SK-N-SH (cell line): ENCODE data around the gene PTPRF. TPM values are rescaled to one million over a fixed set of nuclear protein-coding genes. Genes with fewer than 3 reads are reported as not detected.

ENCODE experiments used
- CTCF ChIA-PET: fragments of 300-600, 350-600 bp; formaldehyde crosslinking; extraction: SDS; loops from one replicate; lab custom pipeline; 2021; lab: Yijun Ruan, JAX
- POLR2A ChIA-PET: fragments of 350-600 bp; sonication (Branson Sonifier 250); formaldehyde crosslinking; extraction: SDS; loops from one replicate; lab custom pipeline; 2020; ENCODE audit warnings: antibody characterized with exemption, inconsistent platforms; lab: Yijun Ruan, JAX
- DNase-seq: peaks from one replicate; pipeline ENCODE4 v3.0.0; 2012
- H2AFZ ChIP-seq: fragments of 200-600 bp; sonication (generic); 2 replicates; pipeline ENCODE4 v1.8.1; 2016; ENCODE audit warnings: antibody characterized with exemption, mild to moderate bottlenecking, low read depth
- H3F3A ChIP-seq: fragments of 200-600 bp; sonication (generic); replicated peaks from 2 replicates; pipeline ENCODE3; 2016; ENCODE audit warnings: antibody characterized with exemption, mild to moderate bottlenecking; ENCODE audit not compliant: insufficient read depth
- H3K27ac ChIP-seq, 2 experiments: fragments of 200-500 bp in 1 of 2; fragments of 200-600 bp in 1 of 2; sonication (Bioruptor generic) in 1 of 2; sonication (generic), shearing (Covaris generic) in 1 of 2; 2 replicates each; pipeline versions ENCODE4 v1.5.1 to v1.6.1; 2014 to 2016; ENCODE audit warnings: low read depth in 2 of 2, inconsistent platforms in 1 of 2, low read length in 1 of 2, mild to moderate bottlenecking in 1 of 2, mixed read lengths in 1 of 2
- H3K27me3 ChIP-seq: fragments of 200-600 bp; sonication (generic), shearing (Covaris generic); 2 replicates; pipeline ENCODE4 v1.6.1; 2016; ENCODE audit warnings: mixed run types; ENCODE audit not compliant: insufficient read depth
- H3K36me3 ChIP-seq, 2 experiments: fragments of 200-500 bp in 1 of 2; fragments of 200-600 bp in 1 of 2; sonication (Bioruptor generic) in 1 of 2; sonication (generic) in 1 of 2; replicated peaks in 1 of 2; 2 replicates each; pipeline versions ENCODE3 to v1.5.1; 2014 to 2016; ENCODE audit warnings: low read length in 1 of 2, mild to moderate bottlenecking in 1 of 2; ENCODE audit not compliant: insufficient read depth in 2 of 2, control insufficient read depth in 1 of 2
- H3K4me1 ChIP-seq, 2 experiments: fragments of 200-500 bp in 1 of 2; fragments of 200-600 bp in 1 of 2; sonication (Bioruptor generic) in 1 of 2; sonication (generic), shearing (Covaris generic) in 1 of 2; 2 replicates each; pipeline versions ENCODE4 v1.5.1 to v1.6.1; 2014 to 2016; ENCODE audit warnings: low read depth in 1 of 2, low read length in 1 of 2, mixed run types in 1 of 2; ENCODE audit not compliant: insufficient read depth in 2 of 2, control insufficient read depth in 1 of 2
- H3K4me2 ChIP-seq: fragments of 200-600 bp; sonication (generic), shearing (Covaris generic); 2 replicates; pipeline ENCODE4 v1.6.1; 2017; ENCODE audit warnings: mixed run types
- H3K4me3 ChIP-seq, 2 experiments: fragments of 200-500 bp in 1 of 2; fragments of 200-600 bp in 1 of 2; sonication (Bioruptor generic) in 1 of 2; sonication (generic), shearing (Covaris generic) in 1 of 2; 2 replicates each; pipeline versions ENCODE4 v1.5.1 to v1.8.1; 2014 to 2016; ENCODE audit warnings: low read depth in 2 of 2, inconsistent platforms in 1 of 2, low read length in 1 of 2, mild to moderate bottlenecking in 1 of 2, mixed read lengths in 1 of 2, moderate library complexity in 1 of 2
- H3K79me2 ChIP-seq: fragments of 200-600 bp; sonication (generic); 2 replicates; pipeline ENCODE4 v1.8.1; 2017; ENCODE audit warnings: mild to moderate bottlenecking; ENCODE audit not compliant: insufficient read depth
- H3K9ac ChIP-seq: fragments of 200-600 bp; sonication (generic); 2 replicates; pipeline ENCODE4 v1.6.1; 2017; ENCODE audit warnings: mixed run types
- H3K9me2 ChIP-seq: fragments of 200-600 bp; sonication (generic); 2 replicates; pipeline ENCODE4 v1.6.1; 2017; ENCODE audit warnings: mixed run types
- H3K9me3 ChIP-seq: fragments of 200-600 bp; sonication (generic); 2 replicates; pipeline ENCODE4 v1.6.1; 2017; ENCODE audit warnings: mixed run types, mild to moderate bottlenecking, moderate library complexity
- H4K20me1 ChIP-seq: fragments of 200-600 bp; sonication (generic); 2 replicates; pipeline ENCODE4 v1.6.1; 2017; ENCODE audit warnings: mild to moderate bottlenecking, mixed run types; ENCODE audit not compliant: insufficient read depth
- ELF1 ChIP-seq: IDR thresholded peaks from 2 replicates; pipeline ENCODE4 v1.4.0; 2012
- FOXJ3 ChIP-seq: sonication (generic); formaldehyde crosslinking; IDR thresholded peaks from 2 replicates; pipeline ENCODE4 v1.5.1; 2020; ENCODE audit warnings: mild to moderate bottlenecking, missing genetic modification reagents
- MEF2A ChIP-seq: IDR thresholded peaks from 2 replicates; pipeline ENCODE4 v1.4.0; 2012; ENCODE audit warnings: low read depth, borderline replicate concordance
- MXI1 ChIP-seq: IDR thresholded peaks from 2 replicates; pipeline ENCODE4 v1.6.1; 2012; ENCODE audit warnings: mild to moderate bottlenecking, low read depth, low read length, improper control_type of control experiment
- NRF1 ChIP-seq: IDR thresholded peaks from 2 replicates; pipeline ENCODE4 v1.6.1; 2012; ENCODE audit warnings: low read depth, mild to moderate bottlenecking, low read length
- SIN3A ChIP-seq: IDR thresholded peaks from 2 replicates; pipeline ENCODE4 v1.6.1; 2012; ENCODE audit warnings: low read depth, mild to moderate bottlenecking, low read length, moderate library complexity, borderline replicate concordance
- YY1 ChIP-seq: IDR thresholded peaks from 2 replicates; pipeline ENCODE4 v1.4.0; 2012; ENCODE audit warnings: low read depth, mild to moderate bottlenecking
- WGBS: methylation state at CpG from one replicate; pipeline ENCODE4 v1.1.6; 2017; ENCODE audit warnings: low lambda C conversion rate; 5-methylcytosine and 5-hydroxymethylcytosine counted together
- polyA plus RNA-seq, 3 experiments: library from polyadenylated mRNA; depleted of rRNA; stranded (reverse); fragments of >200 nt; gene quantifications; 2 replicates each; pipeline ENCODE4 v1.2.3, GENCODE V29; 2012
- TF ChIP-seq, protein P1 (sequence below): fragments of 150-350 bp; IDR thresholded peaks from 2 replicates; pipeline ENCODE4 v1.6.1; 2017; ENCODE audit warnings: antibody characterized with exemption, low read length, low read depth, borderline replicate concordance
- TF ChIP-seq, protein P2 (sequence below): fragments of 200-600 bp; sonication (generic); IDR thresholded peaks from 2 replicates; pipeline ENCODE4 v1.6.1; 2017; ENCODE audit warnings: antibody characterized with exemption, mild to moderate bottlenecking, moderate library complexity

Gene PTPRF
- polyA plus RNA-seq, 1 of the 3 experiments (the other 2 are of a cell fraction), result 72.7 TPM

DNA sequence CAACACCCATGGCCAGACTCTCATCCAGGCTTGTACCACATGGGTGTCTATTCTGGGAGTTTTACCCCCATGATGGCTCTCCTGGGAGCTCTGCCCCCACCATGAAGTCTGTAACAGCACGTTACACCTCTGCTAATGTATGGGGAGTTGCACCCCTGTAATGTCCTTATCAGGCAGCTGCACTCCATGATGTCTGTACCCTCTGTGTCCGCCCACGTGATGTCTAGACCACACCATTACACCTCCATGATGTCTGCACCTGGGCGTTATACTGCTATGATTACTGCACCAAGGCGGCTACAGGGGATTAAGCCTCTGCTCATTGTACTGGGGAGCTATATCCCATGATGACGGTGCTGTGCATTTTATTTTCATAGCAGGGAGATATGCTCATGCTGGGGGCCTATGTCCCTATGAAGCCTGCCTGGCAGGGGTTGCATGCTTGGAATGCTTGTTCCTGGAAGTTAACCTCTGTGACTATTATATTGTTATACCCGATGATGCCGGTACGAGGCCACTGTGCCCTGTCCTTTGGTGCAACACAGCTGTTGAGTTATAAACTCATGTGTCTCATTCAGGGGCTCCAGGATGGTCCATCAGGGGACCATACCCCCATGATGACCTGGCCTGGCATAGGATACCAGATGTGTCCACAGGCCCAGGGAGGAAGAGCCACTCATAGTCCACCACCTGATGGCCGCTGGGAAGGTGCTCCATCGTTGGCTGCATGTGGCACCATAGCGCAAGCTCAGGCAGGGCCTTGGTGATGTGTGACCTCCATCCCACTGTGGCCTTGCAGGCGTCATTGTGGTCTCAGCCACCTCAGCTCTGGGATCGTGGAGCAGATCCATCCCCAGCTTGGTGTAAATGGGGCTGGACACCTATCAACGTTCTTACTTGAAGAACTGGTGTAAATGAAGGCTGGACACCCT, 12.1 kb downstream of the PTPRF start:
- Histone ChIP-seq H3K27me3 (no peaks in the 10 kb centered on the region), H3K9me3 (no peaks in the 10 kb centered on the region), H3K4me1 (peaks cover 0 to 13% of the 10 kb centered on the region in 2 experiments; a peak in 1 of 4 replicates), H3K4me2 (no peak overlapping the region), H3K27ac (no peak overlapping the region), H3K36me3 (peaks cover 0 to 5% of the 10 kb centered on the region in 2 experiments), H3K4me3 (no peak overlapping the region), H3K9ac (no peak overlapping the region), H3K79me2 (peaks cover 14% of the 10 kb centered on the region; the same call in 1 of the 2 replicates), H3F3A (no peaks in the 10 kb centered on the region), H3K9me2 (no peaks in the 10 kb centered on the region), H2AFZ (no peak overlapping the region), H4K20me1 (peaks cover 5% of the 10 kb centered on the region; the same call in 1 of the 2 replicates)
- POLR2A ChIA-PET, result no interaction called here
- 83% methylated on average over 10 of the region's 15 CpGs for WGBS
- TF ChIP-seq, protein P1, sequence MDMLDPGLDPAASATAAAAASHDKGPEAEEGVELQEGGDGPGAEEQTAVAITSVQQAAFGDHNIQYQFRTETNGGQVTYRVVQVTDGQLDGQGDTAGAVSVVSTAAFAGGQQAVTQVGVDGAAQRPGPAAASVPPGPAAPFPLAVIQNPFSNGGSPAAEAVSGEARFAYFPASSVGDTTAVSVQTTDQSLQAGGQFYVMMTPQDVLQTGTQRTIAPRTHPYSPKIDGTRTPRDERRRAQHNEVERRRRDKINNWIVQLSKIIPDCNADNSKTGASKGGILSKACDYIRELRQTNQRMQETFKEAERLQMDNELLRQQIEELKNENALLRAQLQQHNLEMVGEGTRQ, result no peak
- TF ChIP-seq ELF1 (no peak), SIN3A (no peak), YY1 (no peak), NRF1 (no peak), MXI1 (no peak), FOXJ3 (no peak)
- TF ChIP-seq, protein P2, sequence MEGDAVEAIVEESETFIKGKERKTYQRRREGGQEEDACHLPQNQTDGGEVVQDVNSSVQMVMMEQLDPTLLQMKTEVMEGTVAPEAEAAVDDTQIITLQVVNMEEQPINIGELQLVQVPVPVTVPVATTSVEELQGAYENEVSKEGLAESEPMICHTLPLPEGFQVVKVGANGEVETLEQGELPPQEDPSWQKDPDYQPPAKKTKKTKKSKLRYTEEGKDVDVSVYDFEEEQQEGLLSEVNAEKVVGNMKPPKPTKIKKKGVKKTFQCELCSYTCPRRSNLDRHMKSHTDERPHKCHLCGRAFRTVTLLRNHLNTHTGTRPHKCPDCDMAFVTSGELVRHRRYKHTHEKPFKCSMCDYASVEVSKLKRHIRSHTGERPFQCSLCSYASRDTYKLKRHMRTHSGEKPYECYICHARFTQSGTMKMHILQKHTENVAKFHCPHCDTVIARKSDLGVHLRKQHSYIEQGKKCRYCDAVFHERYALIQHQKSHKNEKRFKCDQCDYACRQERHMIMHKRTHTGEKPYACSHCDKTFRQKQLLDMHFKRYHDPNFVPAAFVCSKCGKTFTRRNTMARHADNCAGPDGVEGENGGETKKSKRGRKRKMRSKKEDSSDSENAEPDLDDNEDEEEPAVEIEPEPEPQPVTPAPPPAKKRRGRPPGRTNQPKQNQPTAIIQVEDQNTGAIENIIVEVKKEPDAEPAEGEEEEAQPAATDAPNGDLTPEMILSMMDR, result no peak
- CTCF ChIA-PET, result interaction anchor here (0.9 to 1.2 kb wide), 2 partner anchors 12 to 13 kb away, joined by 4 read pairs; partner anchors contain the start of gene PTPRF
- no peak for DNase-seq

DNA sequence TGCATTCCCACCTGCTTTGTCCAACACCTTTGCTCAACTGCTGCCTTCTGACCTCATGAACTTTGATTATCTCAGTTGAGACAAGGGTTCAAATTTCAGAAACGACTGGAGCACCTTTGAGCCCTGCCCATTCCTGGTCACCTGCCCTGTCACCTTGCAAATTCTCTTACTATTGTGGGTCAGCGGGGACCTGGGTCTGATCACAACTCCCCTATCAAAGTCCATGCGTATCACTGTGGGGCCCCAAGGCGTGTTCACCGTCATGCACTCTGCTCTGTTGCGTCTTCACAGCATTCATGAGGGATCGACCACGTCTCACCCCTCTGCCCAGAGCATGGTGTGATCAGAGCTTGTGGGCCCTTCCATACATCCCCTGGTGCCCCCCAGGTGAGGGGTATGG, 12.9 kb downstream of the PTPRF start:
- no peak for DNase-seq
- no peak overlapping the region for H2AFZ ChIP-seq
- H3K79me2 ChIP-seq, result peaks cover 10% of the 10 kb centered on the region; the same call in 1 of the 2 replicates
- TF ChIP-seq MEF2A, result no peak
- TF ChIP-seq, all 33 proteins: peak for 0
- H3K4me2 ChIP-seq, result no peak overlapping the region
- H3K4me3 ChIP-seq, result no peak overlapping the region
- no peaks in the 10 kb centered on the region for H4K20me1 ChIP-seq
- 96% methylated on average over 7 of the region's 8 CpGs for WGBS
- H3K27me3 ChIP-seq, result no peaks in the 10 kb centered on the region
- no peaks in the 10 kb centered on the region for H3K9me2 ChIP-seq
- ChIA-PET CTCF (interaction anchor here (1.2 kb wide), 1 partner anchor 11 kb away, joined by 4 read pairs; no protein-coding TSS in a partner anchor), POLR2A (no interaction called here)
- H3K27ac ChIP-seq, result no peak overlapping the region
- no peaks in the 10 kb centered on the region for H3K9me3 ChIP-seq
- H3K36me3 ChIP-seq, result peaks cover 0 to 4% of the 10 kb centered on the region in 2 experiments
- peaks cover 0 to 21% of the 10 kb centered on the region in 2 experiments; a peak in 1 of 4 replicates for H3K4me1 ChIP-seq
- H3F3A ChIP-seq, result no peaks in the 10 kb centered on the region
- H3K9ac ChIP-seq, result no peak overlapping the region
